ENCODE data around the gene TMEM255B. TPM values are rescaled to one million over a fixed set of nuclear protein-coding genes. Genes with fewer than 3 reads are reported as not detected.
A peak's percentile ranks its signal among the peaks of the same experiment; 100 is the strongest.

TMEM255B gene
- total RNA-seq, 1 experiment from 2014 or later = 4.7 TPM

DNA sequence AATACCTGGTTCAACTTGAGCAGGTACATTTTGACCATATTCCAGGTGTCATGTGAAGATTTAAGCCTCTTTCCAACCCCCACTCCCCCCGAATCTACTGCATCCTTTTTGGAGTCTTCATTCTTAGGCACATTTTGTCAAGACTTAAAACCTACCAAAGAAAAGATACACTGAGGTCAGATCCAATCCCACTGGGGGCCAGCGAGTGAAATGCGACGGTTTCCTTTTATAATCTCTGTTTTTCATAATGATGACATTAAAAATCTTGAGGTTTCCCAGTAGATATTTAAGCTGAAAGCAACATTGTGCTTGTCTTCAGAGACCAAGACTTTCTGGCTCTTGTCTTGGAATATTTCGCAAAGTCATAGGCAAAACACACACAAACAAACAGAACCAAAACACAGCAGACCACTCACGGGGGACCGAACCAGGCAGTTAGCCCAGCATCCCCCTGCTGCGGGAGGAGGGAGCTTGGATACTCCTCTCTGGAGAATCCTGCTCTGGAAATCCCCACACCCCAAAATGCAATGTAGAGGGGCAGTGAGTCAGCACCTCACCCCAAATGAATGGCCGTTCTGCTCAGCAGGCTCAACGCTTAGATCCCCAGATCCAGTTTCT, 105.4 kb downstream of the TMEM255B start:
- no peak overlapping the region for H3K27ac Mint-ChIP-seq
- CTCF ChIA-PET = interaction anchor here (0.8 kb wide), 1 partner anchor 11 kb away, joined by 3 read pairs; no protein-coding TSS in a partner anchor
- H3K36me3 Mint-ChIP-seq = peaks cover 4% of the 10 kb centered on the region; the same call in 1 of the 2 replicates
- H3K4me1 Mint-ChIP-seq = peaks cover 38% of the 10 kb centered on the region
- TF ChIP-seq ZNF219 (CRISPR knock-in tag; IDR thresholded peaks at IDR 0.05; ENCODE audit: borderline replicate concordance) (no peak), HMGA2 (CRISPR knock-in tag; IDR thresholded peaks at IDR 0.05) (no peak), RELA (CRISPR knock-in tag; IDR thresholded peaks at IDR 0.05; ENCODE audit: borderline replicate concordance) (no peak), NR3C1 (CRISPR knock-in tag; conservative IDR thresholded peaks at IDR 0.05; ENCODE audit: low read depth) (no peak), TP53 (CRISPR knock-in tag; IDR thresholded peaks at IDR 0.05) (no peak), CTCF (IDR thresholded peaks at IDR 0.05) (no peak), TEAD1 (CRISPR knock-in tag; IDR thresholded peaks at IDR 0.05) (no peak), FOXP1 (CRISPR knock-in tag; IDR thresholded peaks at IDR 0.05; ENCODE audit: borderline replicate concordance) (no peak), STAT6 (CRISPR knock-in tag; conservative IDR thresholded peaks at IDR 0.05; ENCODE audit: low read depth) (no peak), USF2 (CRISPR knock-in tag; IDR thresholded peaks at IDR 0.05) (no peak), IRF1 (CRISPR knock-in tag; IDR thresholded peaks at IDR 0.05) (no peak)
- TF ChIP-seq, protein P1, sequence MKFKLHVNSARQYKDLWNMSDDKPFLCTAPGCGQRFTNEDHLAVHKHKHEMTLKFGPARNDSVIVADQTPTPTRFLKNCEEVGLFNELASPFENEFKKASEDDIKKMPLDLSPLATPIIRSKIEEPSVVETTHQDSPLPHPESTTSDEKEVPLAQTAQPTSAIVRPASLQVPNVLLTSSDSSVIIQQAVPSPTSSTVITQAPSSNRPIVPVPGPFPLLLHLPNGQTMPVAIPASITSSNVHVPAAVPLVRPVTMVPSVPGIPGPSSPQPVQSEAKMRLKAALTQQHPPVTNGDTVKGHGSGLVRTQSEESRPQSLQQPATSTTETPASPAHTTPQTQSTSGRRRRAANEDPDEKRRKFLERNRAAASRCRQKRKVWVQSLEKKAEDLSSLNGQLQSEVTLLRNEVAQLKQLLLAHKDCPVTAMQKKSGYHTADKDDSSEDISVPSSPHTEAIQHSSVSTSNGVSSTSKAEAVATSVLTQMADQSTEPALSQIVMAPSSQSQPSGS (CRISPR knock-in tag; IDR thresholded peaks at IDR 0.05; ENCODE audit: borderline replicate concordance, low read depth) = no peak
- TF ChIP-seq, protein P2, sequence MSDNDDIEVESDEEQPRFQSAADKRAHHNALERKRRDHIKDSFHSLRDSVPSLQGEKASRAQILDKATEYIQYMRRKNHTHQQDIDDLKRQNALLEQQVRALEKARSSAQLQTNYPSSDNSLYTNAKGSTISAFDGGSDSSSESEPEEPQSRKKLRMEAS (CRISPR knock-in tag; IDR thresholded peaks at IDR 0.05) = no peak
- TF ChIP-seq, protein P3, sequence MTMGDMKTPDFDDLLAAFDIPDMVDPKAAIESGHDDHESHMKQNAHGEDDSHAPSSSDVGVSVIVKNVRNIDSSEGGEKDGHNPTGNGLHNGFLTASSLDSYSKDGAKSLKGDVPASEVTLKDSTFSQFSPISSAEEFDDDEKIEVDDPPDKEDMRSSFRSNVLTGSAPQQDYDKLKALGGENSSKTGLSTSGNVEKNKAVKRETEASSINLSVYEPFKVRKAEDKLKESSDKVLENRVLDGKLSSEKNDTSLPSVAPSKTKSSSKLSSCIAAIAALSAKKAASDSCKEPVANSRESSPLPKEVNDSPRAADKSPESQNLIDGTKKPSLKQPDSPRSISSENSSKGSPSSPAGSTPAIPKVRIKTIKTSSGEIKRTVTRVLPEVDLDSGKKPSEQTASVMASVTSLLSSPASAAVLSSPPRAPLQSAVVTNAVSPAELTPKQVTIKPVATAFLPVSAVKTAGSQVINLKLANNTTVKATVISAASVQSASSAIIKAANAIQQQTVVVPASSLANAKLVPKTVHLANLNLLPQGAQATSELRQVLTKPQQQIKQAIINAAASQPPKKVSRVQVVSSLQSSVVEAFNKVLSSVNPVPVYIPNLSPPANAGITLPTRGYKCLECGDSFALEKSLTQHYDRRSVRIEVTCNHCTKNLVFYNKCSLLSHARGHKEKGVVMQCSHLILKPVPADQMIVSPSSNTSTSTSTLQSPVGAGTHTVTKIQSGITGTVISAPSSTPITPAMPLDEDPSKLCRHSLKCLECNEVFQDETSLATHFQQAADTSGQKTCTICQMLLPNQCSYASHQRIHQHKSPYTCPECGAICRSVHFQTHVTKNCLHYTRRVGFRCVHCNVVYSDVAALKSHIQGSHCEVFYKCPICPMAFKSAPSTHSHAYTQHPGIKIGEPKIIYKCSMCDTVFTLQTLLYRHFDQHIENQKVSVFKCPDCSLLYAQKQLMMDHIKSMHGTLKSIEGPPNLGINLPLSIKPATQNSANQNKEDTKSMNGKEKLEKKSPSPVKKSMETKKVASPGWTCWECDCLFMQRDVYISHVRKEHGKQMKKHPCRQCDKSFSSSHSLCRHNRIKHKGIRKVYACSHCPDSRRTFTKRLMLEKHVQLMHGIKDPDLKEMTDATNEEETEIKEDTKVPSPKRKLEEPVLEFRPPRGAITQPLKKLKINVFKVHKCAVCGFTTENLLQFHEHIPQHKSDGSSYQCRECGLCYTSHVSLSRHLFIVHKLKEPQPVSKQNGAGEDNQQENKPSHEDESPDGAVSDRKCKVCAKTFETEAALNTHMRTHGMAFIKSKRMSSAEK (CRISPR knock-in tag; IDR thresholded peaks at IDR 0.05; ENCODE audit: borderline replicate concordance) = no peak
- TF ChIP-seq, protein P4, sequence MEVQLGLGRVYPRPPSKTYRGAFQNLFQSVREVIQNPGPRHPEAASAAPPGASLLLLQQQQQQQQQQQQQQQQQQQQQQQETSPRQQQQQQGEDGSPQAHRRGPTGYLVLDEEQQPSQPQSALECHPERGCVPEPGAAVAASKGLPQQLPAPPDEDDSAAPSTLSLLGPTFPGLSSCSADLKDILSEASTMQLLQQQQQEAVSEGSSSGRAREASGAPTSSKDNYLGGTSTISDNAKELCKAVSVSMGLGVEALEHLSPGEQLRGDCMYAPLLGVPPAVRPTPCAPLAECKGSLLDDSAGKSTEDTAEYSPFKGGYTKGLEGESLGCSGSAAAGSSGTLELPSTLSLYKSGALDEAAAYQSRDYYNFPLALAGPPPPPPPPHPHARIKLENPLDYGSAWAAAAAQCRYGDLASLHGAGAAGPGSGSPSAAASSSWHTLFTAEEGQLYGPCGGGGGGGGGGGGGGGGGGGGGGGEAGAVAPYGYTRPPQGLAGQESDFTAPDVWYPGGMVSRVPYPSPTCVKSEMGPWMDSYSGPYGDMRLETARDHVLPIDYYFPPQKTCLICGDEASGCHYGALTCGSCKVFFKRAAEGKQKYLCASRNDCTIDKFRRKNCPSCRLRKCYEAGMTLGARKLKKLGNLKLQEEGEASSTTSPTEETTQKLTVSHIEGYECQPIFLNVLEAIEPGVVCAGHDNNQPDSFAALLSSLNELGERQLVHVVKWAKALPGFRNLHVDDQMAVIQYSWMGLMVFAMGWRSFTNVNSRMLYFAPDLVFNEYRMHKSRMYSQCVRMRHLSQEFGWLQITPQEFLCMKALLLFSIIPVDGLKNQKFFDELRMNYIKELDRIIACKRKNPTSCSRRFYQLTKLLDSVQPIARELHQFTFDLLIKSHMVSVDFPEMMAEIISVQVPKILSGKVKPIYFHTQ (CRISPR knock-in tag; IDR thresholded peaks at IDR 0.05) = no peak
- H3K27me3 Mint-ChIP-seq (ENCODE audit: low read depth) = peaks cover 35% of the 10 kb centered on the region
- H3K4me3 Mint-ChIP-seq = peak overlapping the region; percentile 76
- H3K9me3 Mint-ChIP-seq = peaks cover 2% of the 10 kb centered on the region
- no peak for DNase-seq (ENCODE audit: low spot score)
- no peak for ATAC-seq
- POLR2A ChIA-PET = no interaction called here
